Sigmoid colon (tissue), 7 donors: Measurements from ENCODE around the gene VPS37B. TPM values are rescaled to one million over a fixed set of nuclear protein-coding genes. Genes with fewer than 3 reads are reported as not detected.
A peak's percentile ranks its signal among the peaks of the same experiment; 100 is the strongest.
"Not testable (repeated sequence)": the region's sequence is repeated elsewhere in the genome, so short reads cannot be mapped to it uniquely, and the experiment has no call there.

Experiments
- DNase-seq: peaks from one replicate; pipeline ENCODE4 v3.0.0-alpha.2; 2019
- H3K27ac ChIP-seq, 4 donors: fragments of 200-600 bp; sonication (generic); one replicate each; pipeline ENCODE4 v1.5.1; 2016 to 2019; ENCODE audit warnings: mild to moderate bottlenecking in 1 of 4
- H3K27me3 ChIP-seq, 3 donors: fragments of 200-600 bp; sonication (generic); one replicate each; pipeline ENCODE4 v1.5.1; 2019; ENCODE audit warnings: mild to moderate bottlenecking in 1 of 3
- H3K36me3 ChIP-seq, 4 donors: fragments of 200-600 bp; sonication (generic); one replicate each; pipeline ENCODE4 v1.5.1; 2016 to 2019
- H3K4me1 ChIP-seq, 4 donors: fragments of 200-600 bp; sonication (generic); one replicate each; pipeline ENCODE4 v1.5.1; 2017 to 2019
- H3K4me3 ChIP-seq, 4 donors: fragments of 200-600 bp; sonication (generic); one replicate each; pipeline ENCODE4 v1.5.1; 2017 to 2019; ENCODE audit warnings: mild to moderate bottlenecking in 2 of 4, moderate library complexity in 1 of 4
- H3K9me3 ChIP-seq, 4 donors: fragments of 200-600 bp in 3 of 4; sonication (generic) in 3 of 4; one replicate each; pipeline versions ENCODE4 v1.5.1 to v1.6.1; 2013 to 2019
- CTCF ChIP-seq, 4 experiments: fragments of 450-650 bp in 3 of 4; fragments of 200-600 bp in 1 of 4; IDR thresholded peaks; one replicate each; pipeline ENCODE4 v1.5.1; 2016 to 2019; ENCODE audit warnings: antibody characterized with exemption in 4 of 4, mild to moderate bottlenecking in 3 of 4, moderate library complexity in 2 of 4
- EP300 ChIP-seq, 4 donors: sonication (generic); formaldehyde crosslinking; IDR thresholded peaks; one replicate each; pipeline ENCODE4 v1.6.1; 2017; ENCODE audit warnings: antibody characterized with exemption in 4 of 4
- POLR2A ChIP-seq, 2 donors: fragments of 450-650 bp; IDR thresholded peaks; one replicate each; pipeline ENCODE4 v1.6.1; 2016; ENCODE audit warnings: antibody characterized with exemption in 2 of 2, mild to moderate bottlenecking in 2 of 2, moderate library complexity in 2 of 2
- POLR2AphosphoS5 ChIP-seq, 4 donors: sonication (generic); formaldehyde crosslinking; IDR thresholded peaks; one replicate each; pipeline ENCODE4 v1.6.1; 2017; ENCODE audit warnings: antibody characterized with exemption in 4 of 4
- WGBS, 2 donors: extraction: QIAGEN DNeasy Blood & Tissue Kit; methylation state at CpG; one replicate each; pipeline ENCODE4 v1.1.7; 2013; 5-methylcytosine and 5-hydroxymethylcytosine counted together
- intact Hi-C: fragments of 100-400 bp; cut with DNase I; formaldehyde crosslinking; loops from one replicate; pipeline ENCODE4 v1.15.1; 2023
- polyA plus RNA-seq, 3 donors: library from polyadenylated mRNA; stranded (reverse); fragments of 200-250 nt; gene quantifications; one replicate each; pipeline ENCODE4 v1.2.3, GENCODE V29; 2013
- total RNA-seq, 4 donors: library from RNA; depleted of rRNA; stranded (reverse); fragments of >200 nt; gene quantifications; one replicate each; pipeline ENCODE4 v1.1.0, GENCODE V29; 2016
- donor health status: healthy with polysubstance abuse.
- donor health status: Bipolar disorder and iron deficiency.
- donor health status: healthy.

VPS37B gene
- total and polyA plus RNA-seq, 7 donors: 8.6 to 64.7 (median 17.2) TPM

- 18 to 39% methylated on average over 15 of the region's 15 CpGs for WGBS, 2 donors
- no peak for DNase-seq
- H3K36me3 ChIP-seq: no peaks in the 10 kb centered on the region
- H3K27me3 ChIP-seq: no peaks in the 10 kb centered on the region
- TF ChIP-seq EP300 (IDR thresholded peaks at IDR 0.05): no peak
- TF ChIP-seq POLR2A (IDR thresholded peaks at IDR 0.05): no peak
- TF ChIP-seq POLR2AphosphoS5 (IDR thresholded peaks at IDR 0.05): no peak
- TF ChIP-seq CTCF (IDR thresholded peaks at IDR 0.05): no peak
- H3K4me1 ChIP-seq: peaks cover 0 to 48% (median 42%) of the 10 kb centered on the region in 4 donors
- intact Hi-C loops: loop anchor here (5.0 kb wide), 1 partner anchor 73 kb away; the partner anchor contains the start of gene ABCB9
- peak overlapping the region; percentile 65 to 97 (median 82) for H3K4me3 ChIP-seq
- peak overlapping the region; percentile 77 to 84 (median 83) for H3K27ac ChIP-seq
- H3K9me3 ChIP-seq: no peaks in the 10 kb centered on the region
Observed at GRCh38 chr12:122894193-122895121, 1.5 kb downstream of the VPS37B start.

- Histone ChIP-seq H3K27me3 (no peaks in the 10 kb centered on the region), H3K27ac (peak overlapping the region; percentile 77 to 84 (median 83)), H3K4me3 (no peak overlapping the region), H3K4me1 (peaks cover 0 to 57% (median 52%) of the 10 kb centered on the region in 4 donors), H3K9me3 (no peaks in the 10 kb centered on the region), H3K36me3 (no peaks in the 10 kb centered on the region)
- no peak for DNase-seq
- WGBS, 2 donors: 23 to 66% methylated on average over 7 of the region's 7 CpGs
- intact Hi-C loops: no loop called here
- TF ChIP-seq POLR2A (IDR thresholded peaks at IDR 0.05) (no peak), CTCF (IDR thresholded peaks at IDR 0.05) (no peak), POLR2AphosphoS5 (IDR thresholded peaks at IDR 0.05) (no peak), EP300 (IDR thresholded peaks at IDR 0.05) (no peak)
Observed at GRCh38 chr12:122893208-122894153, 2.4 kb downstream of the VPS37B start.

GRCh38 chr12:122892724-122893123 is 3.2 kb downstream of the VPS37B start:
- H3K27me3 ChIP-seq, intact Hi-C loops, H3K4me3 ChIP-seq, H3K9me3 ChIP-seq, DNase-seq, H3K36me3 ChIP-seq: not testable (repeated sequence)
- Histone ChIP-seq H3K27ac (peak overlapping the region; percentile 3 to 84 (median 47)), H3K4me1 (peaks cover 0 to 65% (median 59%) of the 10 kb centered on the region in 4 donors)
- WGBS, 2 donors: 81 to 91% methylated on average over 9 of the region's 9 CpGs

GRCh38 chr12:122891661-122892525 is 4.0 kb downstream of the VPS37B start:
- intact Hi-C loops: no loop called here
- H3K27me3 ChIP-seq: no peaks in the 10 kb centered on the region
- 11 to 43% methylated on average over 10 of the region's 10 CpGs for WGBS, 2 donors
- no peak for TF ChIP-seq POLR2A (IDR thresholded peaks at IDR 0.05)
- TF ChIP-seq CTCF (IDR thresholded peaks at IDR 0.05): no peak
- no peak for TF ChIP-seq EP300 (IDR thresholded peaks at IDR 0.05)
- no peak for TF ChIP-seq POLR2AphosphoS5 (IDR thresholded peaks at IDR 0.05)
- no peak for DNase-seq
- H3K36me3 ChIP-seq: no peaks in the 10 kb centered on the region
- no peaks in the 10 kb centered on the region for H3K9me3 ChIP-seq
- H3K4me3 ChIP-seq: no peak overlapping the region
- H3K4me1 ChIP-seq: peaks cover 0 to 73% (median 67%) of the 10 kb centered on the region in 4 donors
- peak overlapping the region; percentile 3 to 84 (median 50) for H3K27ac ChIP-seq
